Measurements from ENCODE around the gene CREB5. TPM values are rescaled to one million over a fixed set of nuclear protein-coding genes. Genes with fewer than 3 reads are reported as not detected.

Gene CREB5
- total and polyA plus RNA-seq, 2 donors (not counting 3 experiments of a cell fraction or from before 2014, with no cell fraction given): 19.6 to 28.4 TPM

- intact Hi-C loops (cut with micrococcal nuclease): no loop called here
- no peaks in the 10 kb centered on the region for H3K79me2 ChIP-seq (ENCODE audit: control insufficient read depth, insufficient read depth, low read length)
- DNase-seq (ENCODE audit: low read depth, low spot score): no peak
- no peak overlapping the region for H3K27ac ChIP-seq (ENCODE audit: insufficient read depth, low read depth, low read length)
- no peaks in the 10 kb centered on the region for H3K36me3 ChIP-seq (ENCODE audit: control insufficient read depth in 2 of 2, extremely low read depth in 1 of 2, insufficient read depth in 2 of 2, low read length in 2 of 2)
- no peak overlapping the region for H3K4me2 ChIP-seq (ENCODE audit: insufficient read depth, low read length)
- H3K9me1 ChIP-seq (replicated peaks; ENCODE audit: control insufficient read depth, extremely low read depth, insufficient read depth, low read length): no peaks in the 10 kb centered on the region
- CTCF ChIA-PET: no interaction called here
- no peak overlapping the region for H3K4me3 ChIP-seq (replicated peaks in 1 of 3; ENCODE audit: insufficient read depth in 1 of 3, low read depth in 1 of 3, low read length in 3 of 3)
- TF ChIP-seq FOS (IDR thresholded peaks at IDR 0.05; ENCODE audit: borderline replicate concordance, insufficient read depth, low read length): no peak
- no peak for TF ChIP-seq MAX (IDR thresholded peaks at IDR 0.05; ENCODE audit: insufficient read depth, insufficient read length)
- no peak for TF ChIP-seq JUN (IDR thresholded peaks at IDR 0.05; ENCODE audit: borderline replicate concordance, insufficient read depth, insufficient read length, low read depth)
- no peak for TF ChIP-seq EZH2 (IDR thresholded peaks at IDR 0.05; ENCODE audit: borderline replicate concordance, low read depth, low read length, severe bottlenecking)
- no peak for TF ChIP-seq POLR2AphosphoS5 (IDR thresholded peaks at IDR 0.05; ENCODE audit: insufficient read depth, low read depth, low read length)
- TF ChIP-seq GATA2 (IDR thresholded peaks at IDR 0.05; ENCODE audit: insufficient read depth, insufficient read length, low read depth, low read length): no peak
- TF ChIP-seq CTCF (IDR thresholded peaks at IDR 0.05; ENCODE audit: extremely low read depth in 1 of 2, insufficient read depth in 1 of 2, low read depth in 1 of 2, low read length in 2 of 2): no peak
- TF ChIP-seq POLR2A (IDR thresholded peaks at IDR 0.05; ENCODE audit: low read depth, low read length): no peak
- TF ChIP-seq MYC (IDR thresholded peaks at IDR 0.05; ENCODE audit: low read depth, low read length): no peak
- H4K20me1 ChIP-seq (replicated peaks; ENCODE audit: control insufficient read depth, extremely low read depth, insufficient read depth, low read length): no peaks in the 10 kb centered on the region
- POLR2A ChIA-PET: no interaction called here
- dilution Hi-C loops (cut with MboI; ENCODE audit: extremely low pct_ligation_motif_present, low sequenced_read_pairs): no loop called here
- H3K9ac ChIP-seq (replicated peaks; ENCODE audit: extremely low read depth, insufficient read depth, low read length): no peak overlapping the region
- no peak overlapping the region for H2AFZ ChIP-seq (ENCODE audit: low read depth, low read length)
- no peak for FAIRE-seq
- no TSS peak for BruUV-seq (replicated peaks)
- no peaks in the 10 kb centered on the region for H3K27me3 ChIP-seq (ENCODE audit: control insufficient read depth in 2 of 2, insufficient read depth in 2 of 2, low read length in 2 of 2)
- no peaks in the 10 kb centered on the region for H3K4me1 ChIP-seq (ENCODE audit: control insufficient read depth, extremely low read depth, insufficient read depth, low read length)
- no peaks in the 10 kb centered on the region for H3K9me3 ChIP-seq (replicated peaks; ENCODE audit: control insufficient read depth, insufficient read depth, low read length)
These were observed 90.1 kb downstream of the CREB5 start for GRCh38 chr7:28502408-28502807.

Data from endothelial cell of umbilical vein (primary cell).